Cerebellar nuclear complex (tissue), 1 donor: ENCODE results near the gene SMIM17.
"Not testable (repeated sequence)": the region's sequence is repeated elsewhere in the genome, so short reads cannot be mapped to it uniquely, and the experiment has no call there.

ENCODE experiments used
- DNase-seq, 2 experiments: peaks; one replicate each; lab custom pipeline; 2025; lab: John Stamatoyannopoulos, UW

Gene SMIM17

DNA sequence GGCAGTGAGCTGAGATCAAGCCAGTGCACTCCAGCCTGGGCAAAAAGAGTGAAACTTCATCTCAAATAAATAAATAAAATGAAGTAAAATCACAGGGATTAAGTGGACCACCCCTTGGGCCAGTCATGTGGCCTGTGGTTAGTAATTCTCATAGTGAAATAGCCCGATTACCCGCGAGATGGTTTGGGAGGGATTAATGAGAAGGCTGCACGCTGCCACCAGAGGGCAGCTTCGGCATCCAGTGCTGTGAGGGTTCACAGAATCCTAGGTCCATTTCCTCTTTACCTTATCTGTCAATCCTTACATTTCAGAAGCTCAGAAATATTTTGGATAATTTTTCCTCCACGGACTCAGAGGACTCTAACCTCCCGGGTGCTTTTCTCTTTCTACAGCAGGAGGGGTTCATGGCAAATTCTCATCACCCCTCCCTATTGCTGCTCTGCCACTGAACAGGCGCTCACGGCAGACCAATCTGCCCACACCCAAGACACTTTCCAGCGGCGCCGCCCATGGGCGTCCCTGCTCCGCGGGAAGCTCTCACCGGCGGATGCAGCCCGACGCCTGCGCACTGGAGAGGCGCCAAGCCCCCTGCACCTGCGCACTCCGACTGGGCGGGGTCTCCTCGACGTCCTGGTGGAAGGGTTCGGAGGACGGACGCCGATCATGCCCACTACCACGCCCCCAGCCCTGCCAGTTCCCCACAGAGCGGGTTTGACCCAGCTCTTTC, 17.6 kb downstream of the SMIM17 start:
- no peak for DNase-seq

DNA sequence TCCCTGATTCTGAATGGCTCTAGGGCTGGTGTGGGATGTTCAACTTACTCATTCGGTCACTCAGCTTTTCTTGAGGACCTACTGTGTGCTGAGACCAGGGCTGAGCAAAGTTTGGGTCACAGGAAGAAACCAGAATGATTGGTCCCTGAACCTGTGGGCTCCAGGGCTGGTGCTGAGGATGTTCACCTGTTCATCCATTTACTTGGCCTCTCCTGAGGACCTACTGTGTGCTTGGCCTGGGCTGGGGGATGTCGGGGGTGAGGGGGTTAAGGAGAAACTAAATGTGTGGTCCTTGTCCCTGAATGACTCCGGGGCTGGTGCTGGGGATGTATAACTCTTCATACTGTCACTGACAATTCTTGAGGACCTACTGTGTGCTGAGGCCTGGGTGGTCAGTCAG, 18.3 kb downstream of the SMIM17 start:
- no peak for DNase-seq

GRCh38 chr19:56663931-56664500, 21.1 kb downstream of the SMIM17 start:
- DNase-seq = no peak

DNA sequence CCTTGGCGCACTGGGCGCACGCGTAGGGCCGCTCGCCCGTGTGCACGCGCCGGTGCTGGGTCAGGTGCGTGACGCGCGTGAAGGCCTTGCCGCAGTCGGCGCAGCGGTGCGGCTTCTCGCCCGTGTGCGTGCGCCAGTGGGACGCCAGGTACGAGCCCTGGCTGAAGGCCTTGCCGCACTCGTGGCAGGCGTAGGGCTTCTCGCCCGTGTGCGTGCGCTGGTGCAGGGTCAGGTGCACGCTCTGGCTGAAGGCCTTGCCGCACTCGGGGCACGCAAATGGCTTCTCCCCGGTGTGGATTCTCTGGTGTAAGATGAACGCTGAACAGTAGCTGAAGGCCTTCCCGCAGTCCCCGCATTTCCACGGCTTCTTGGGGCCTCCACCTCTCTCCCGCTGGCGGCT, 21.6 kb downstream of the SMIM17 start:
- no peak for DNase-seq

- no peak for DNase-seq
These were observed 24.4 kb downstream of the SMIM17 start for GRCh38 chr19:56667311-56667870.

DNA sequence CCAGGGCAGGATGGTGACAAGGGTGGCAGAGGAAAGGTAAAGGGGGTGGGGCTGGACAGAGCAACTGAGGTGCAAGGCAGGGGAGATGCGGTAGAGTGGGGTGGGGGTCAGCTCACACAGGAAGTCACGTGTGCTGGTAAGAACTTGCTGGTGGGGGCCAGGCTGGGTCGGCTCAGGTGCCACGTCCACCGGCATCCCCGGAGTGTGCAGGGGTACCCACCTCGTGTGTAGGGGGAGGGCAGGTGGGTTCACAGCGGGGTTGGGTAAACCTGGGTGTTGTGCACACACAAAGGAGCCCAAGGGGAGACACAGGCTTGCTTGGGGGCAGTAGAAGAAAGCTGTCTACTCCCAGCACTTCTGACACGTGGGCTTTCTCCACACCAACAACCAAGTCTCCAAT, 25.7 kb downstream of the SMIM17 start:
- DNase-seq = no peak

GRCh38 chr19:56670401-56670960, 27.5 kb downstream of the SMIM17 start:
- no peak for DNase-seq

- DNase-seq = no peak
These were observed 28.1 kb downstream of the SMIM17 start for GRCh38 chr19:56670961-56671612.

- DNase-seq = peak; percentile 20 to 77
These were observed 28.6 kb downstream of the SMIM17 start, which contains the start of gene ZNF835 for GRCh38 chr19:56671613-56671994. Gene ZNF835 (minus strand): TSS chr19:56671757. CDS start chr19:56665198, 6,559 bp downstream.

- not testable (repeated sequence) for DNase-seq
These were observed 29.7 kb downstream of the SMIM17 start for GRCh38 chr19:56672610-56673009.

DNA sequence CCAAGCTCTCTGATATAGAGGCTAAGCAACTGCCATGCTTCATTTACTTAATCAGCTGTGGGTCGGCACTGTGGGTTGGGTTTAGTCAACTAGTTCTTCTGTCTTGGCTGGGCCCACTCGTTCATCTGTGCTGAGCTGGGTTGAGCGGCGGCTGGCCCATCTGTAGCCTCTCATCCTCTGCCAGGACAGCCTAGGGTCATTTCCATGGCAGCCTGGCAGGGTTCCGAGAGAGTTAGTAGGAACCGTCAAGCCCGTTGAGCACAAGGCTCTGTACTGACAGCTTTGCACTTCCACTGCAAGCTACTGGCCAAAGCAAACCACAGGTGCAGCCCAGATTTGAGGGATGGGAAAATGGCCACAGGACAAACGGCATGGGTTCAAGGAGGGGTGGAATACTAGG, 35.2 kb downstream of the SMIM17 start:
- no peak for DNase-seq

- DNase-seq = no peak
These were observed 38.7 kb downstream of the SMIM17 start for GRCh38 chr19:56681702-56682101.

GRCh38 chr19:56683116-56683515, 40.2 kb downstream of the SMIM17 start:
- no peak for DNase-seq

GRCh38 chr19:56687031-56687430, 44.1 kb downstream of the SMIM17 start:
- no peak for DNase-seq

GRCh38 chr19:56689198-56689597, 46.2 kb downstream of the SMIM17 start:
- DNase-seq = no peak

- DNase-seq = no peak
These were observed 47.7 kb downstream of the SMIM17 start for GRCh38 chr19:56690670-56691069.

- DNase-seq = no peak
These were observed 49.4 kb downstream of the SMIM17 start for GRCh38 chr19:56692206-56692895.

DNA sequence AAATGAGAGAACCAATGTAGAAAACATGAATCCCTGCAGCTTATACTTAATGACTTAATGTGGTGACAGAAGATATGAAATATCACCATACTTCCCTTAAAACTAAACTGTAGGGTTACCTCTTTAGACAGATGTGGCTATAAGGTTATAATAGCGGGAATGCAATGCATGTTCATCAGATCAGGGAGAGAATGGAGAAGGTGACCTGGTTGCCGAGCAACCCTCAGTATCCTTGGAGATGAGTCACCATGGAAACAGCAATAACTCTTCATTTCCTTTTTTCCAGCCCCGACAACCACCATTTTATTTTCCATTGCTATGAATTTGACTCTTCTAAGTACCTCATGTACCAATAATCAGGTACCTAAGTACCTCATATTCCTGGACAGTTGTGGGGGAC, 56.6 kb downstream of the SMIM17 start:
- no peak for DNase-seq

- no peak for DNase-seq
These were observed 58.9 kb downstream of the SMIM17 start for GRCh38 chr19:56701895-56702294.

DNA sequence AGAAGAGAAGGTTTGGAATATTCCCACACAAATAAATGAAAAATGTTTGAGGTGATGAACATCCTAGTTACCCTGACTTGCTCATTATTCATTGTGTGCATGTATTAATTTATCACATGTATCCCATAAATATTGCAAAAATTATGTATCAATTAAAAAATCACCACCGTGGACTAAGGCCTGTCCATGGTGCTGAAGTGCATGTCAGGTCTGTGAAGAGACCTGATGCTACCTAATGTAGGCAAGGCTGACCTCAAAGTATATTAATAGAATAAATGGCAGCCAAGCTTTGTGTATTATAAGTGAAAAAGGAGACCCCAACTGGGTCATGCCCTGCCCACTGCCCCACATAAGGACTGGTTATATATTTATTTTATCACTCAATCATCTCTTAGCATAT, 63.0 kb downstream of the SMIM17 start:
- DNase-seq = no peak
